Measurements from ENCODE around the gene TGM2. TPM values are rescaled to one million over a fixed set of nuclear protein-coding genes. Genes with fewer than 3 reads are reported as not detected.

TGM2 gene
- total and polyA plus RNA-seq, 9 of the 15 experiments (the other 6 are each of a cell fraction or from before 2014, with no cell fraction given), result 5.5 to 78.5 (median 37.6) TPM

DNA sequence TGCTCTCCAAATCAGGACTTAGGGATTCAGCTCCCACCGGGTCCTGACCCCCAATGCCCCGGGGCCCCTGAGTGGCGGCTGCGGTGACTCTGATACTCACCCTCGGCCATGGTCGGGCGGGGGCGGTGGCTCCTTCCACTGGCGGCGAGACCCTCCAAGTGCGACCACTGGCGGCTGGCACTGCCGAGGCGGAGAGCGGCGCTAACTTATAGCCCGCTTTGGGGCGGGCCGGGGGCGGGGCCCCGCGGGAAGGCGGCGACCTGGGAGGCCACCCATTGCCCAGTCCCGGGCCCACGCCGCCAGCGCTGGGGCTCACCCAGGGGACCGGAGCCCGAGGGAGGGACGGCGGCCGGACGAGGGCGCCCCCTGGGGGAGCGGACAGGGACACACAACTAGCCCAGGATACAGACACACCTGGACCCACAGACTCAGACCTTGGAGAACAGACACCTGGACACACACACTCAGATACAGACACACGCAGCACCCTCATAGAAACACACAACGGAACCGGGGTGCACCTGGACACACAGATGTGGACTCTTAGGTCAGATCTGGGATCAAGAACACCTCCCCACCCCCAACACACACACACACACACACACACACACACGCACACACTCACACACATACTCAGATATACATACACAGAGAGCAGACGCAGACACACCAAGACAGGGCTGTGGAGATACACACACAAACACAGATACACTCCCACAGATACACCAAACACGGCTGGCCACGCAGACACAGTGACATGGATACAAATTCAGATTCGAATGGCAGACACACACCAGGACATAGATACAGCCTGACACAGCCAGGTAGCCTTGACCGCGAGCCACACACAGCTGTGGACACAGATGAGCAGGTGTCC, at the start of gene TGM2 (continued):
- TF ChIP-seq, protein P1, sequence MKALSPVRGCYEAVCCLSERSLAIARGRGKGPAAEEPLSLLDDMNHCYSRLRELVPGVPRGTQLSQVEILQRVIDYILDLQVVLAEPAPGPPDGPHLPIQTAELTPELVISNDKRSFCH (CRISPR knock-in tag; IDR thresholded peaks at IDR 0.05), result no peak
- TF ChIP-seq, protein P1 (tag; IDR thresholded peaks at IDR 0.05), result no peak

GRCh38 chr20:38214256-38215193, 49.5 kb upstream of the TGM2 start:
- Histone ChIP-seq H3K9me1 (ENCODE audit: control insufficient read depth, insufficient read depth, low read length) (no peaks in the 10 kb centered on the region), H2AFZ (ENCODE audit: low read depth, low read length) (no peak overlapping the region), H3K27ac (ENCODE audit: extremely low read depth, low read depth, low read length) (no peak overlapping the region), H3K9me3 (replicated peaks; ENCODE audit: control insufficient read depth, insufficient read depth, low read depth, low read length) (no peaks in the 10 kb centered on the region), H3K36me3 (ENCODE audit: control insufficient read depth, insufficient read depth, low read length) (no peaks in the 10 kb centered on the region), H3K27me3 (ENCODE audit: control insufficient read depth in 2 of 2, insufficient read depth in 2 of 2, low read length in 2 of 2) (peaks cover 9 to 51% of the 10 kb centered on the region in 2 experiments; a peak in 4 of 5 replicates), H4K20me1 (replicated peaks; ENCODE audit: control insufficient read depth, insufficient read depth, low read length) (no peaks in the 10 kb centered on the region; the same call in 1 of the 2 replicates), H3K9ac (ENCODE audit: insufficient read depth in 1 of 2, low read depth in 2 of 2, low read length in 2 of 2) (no peak overlapping the region), H3K4me3 (no peak overlapping the region), H3K4me2 (ENCODE audit: insufficient read depth, low read length) (no peak overlapping the region), H3K79me2 (ENCODE audit: control insufficient read depth, insufficient read depth, low read length) (no peaks in the 10 kb centered on the region), H3K4me1 (replicated peaks in 1 of 2; ENCODE audit: control insufficient read depth in 2 of 2, insufficient read depth in 2 of 2, low read length in 2 of 2) (peaks cover 0 to 14% of the 10 kb centered on the region in 2 experiments; a peak in 2 of 5 replicates)
- ATAC-seq (peak; percentile 75), DNase-seq (ENCODE audit: extremely low read depth in 1 of 4, low spot score in 3 of 4) (no peak), FAIRE-seq (peak; percentile 49)
- CTCF ChIA-PET (ENCODE audit: low intra/inter-chr PET ratio), result no interaction called here
- intact Hi-C loops (cut with micrococcal nuclease), result no loop called here
- WGBS (ENCODE audit: insufficient coverage, low coverage, missing lambda C conversion rate), result 6% methylated on average over 19 of the region's 19 CpGs
- BruUV-seq (replicated peaks), result no TSS peak
- POLR2A ChIA-PET, result interaction anchor here (0.7 to 1.5 kb wide), 4 partner anchors 12 to 141 kb away, joined by 3 read pairs; no protein-coding TSS in a partner anchor
- in situ Hi-C loops (cut with MboI), result loop anchor here (5.0 to 10.0 kb wide), 2 partner anchors 157 to 320 kb away; no protein-coding TSS in a partner anchor
- TF ChIP-seq HOMEZ (CRISPR knock-in tag; IDR thresholded peaks at IDR 0.05) (no peak), ESRRA (IDR thresholded peaks at IDR 0.05; ENCODE audit: borderline replicate concordance, low read depth) (0 out of 2 replicates have a peak, but pooled peaks have one; percentile 12), BCOR (IDR thresholded peaks at IDR 0.05) (peak; percentile 74), PBX2 (CRISPR knock-in tag; IDR thresholded peaks at IDR 0.05; ENCODE audit: low read depth) (no peak), PBX2 (tag; conservative IDR thresholded peaks at IDR 0.05; ENCODE audit: low read depth) (peak; percentile 39; the same call in 1 of the 2 replicates), RBM25 (IDR thresholded peaks at IDR 0.05; ENCODE audit: low read depth, low read length, severe bottlenecking) (peak; percentile 96), CTCF (IDR thresholded peaks at IDR 0.05 in 2 of 3, conservative IDR thresholded peaks at IDR 0.05 in 1 of 3; ENCODE audit: insufficient read depth in 2 of 3, low read depth in 1 of 3, low read length in 3 of 3) (peak; percentile 20 to 42 (median 40); a peak in 3 of 6 replicates)
